ENCODE results near the gene PDZRN3. TPM values are rescaled to one million over a fixed set of nuclear protein-coding genes. Genes with fewer than 3 reads are reported as not detected.
A peak's percentile ranks its signal among the peaks of the same experiment; 100 is the strongest.

PDZRN3 gene
- total and polyA plus RNA-seq, 11 donors = 30.2 to 163 (median 76.7) TPM

DNA sequence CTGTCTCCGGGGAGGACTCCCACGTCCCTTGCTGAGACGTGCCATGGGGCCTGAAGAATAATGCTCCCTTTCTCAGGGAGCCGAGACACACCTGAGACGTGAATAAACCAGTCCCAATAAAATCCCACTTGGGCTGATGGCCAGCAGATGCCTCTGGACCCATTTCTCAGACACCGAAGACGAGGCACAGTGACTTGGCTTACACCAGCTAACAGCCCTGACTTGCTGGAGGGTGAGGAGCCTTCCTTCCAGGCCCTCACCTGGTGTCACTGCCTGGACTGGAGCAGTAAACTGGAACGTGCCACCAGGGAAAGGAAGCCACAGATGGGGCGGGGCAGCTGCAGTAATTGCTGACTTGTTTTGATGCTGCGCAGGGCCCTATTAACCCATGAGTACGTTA is 189.7 kb downstream of the PDZRN3 start:
- ATAC-seq (no peak), DNase-seq (no peak)
- no peak overlapping the region for H3K4me3 ChIP-seq
- peaks cover 0 to 49% (median 11%) of the 10 kb centered on the region in 12 donors for H3K4me1 ChIP-seq
- H3K27ac ChIP-seq = no peak overlapping the region
- no peaks in the 10 kb centered on the region for H3K27me3 ChIP-seq
- intact Hi-C loops (cut with DNase I) = no loop called here
- no peaks in the 10 kb centered on the region for H3K9me3 ChIP-seq
- WGBS, 4 donors = 72 to 78% (median 74%) methylated on average over 10 to 11 of the region's 11 CpGs
- TF ChIP-seq, protein P1, sequence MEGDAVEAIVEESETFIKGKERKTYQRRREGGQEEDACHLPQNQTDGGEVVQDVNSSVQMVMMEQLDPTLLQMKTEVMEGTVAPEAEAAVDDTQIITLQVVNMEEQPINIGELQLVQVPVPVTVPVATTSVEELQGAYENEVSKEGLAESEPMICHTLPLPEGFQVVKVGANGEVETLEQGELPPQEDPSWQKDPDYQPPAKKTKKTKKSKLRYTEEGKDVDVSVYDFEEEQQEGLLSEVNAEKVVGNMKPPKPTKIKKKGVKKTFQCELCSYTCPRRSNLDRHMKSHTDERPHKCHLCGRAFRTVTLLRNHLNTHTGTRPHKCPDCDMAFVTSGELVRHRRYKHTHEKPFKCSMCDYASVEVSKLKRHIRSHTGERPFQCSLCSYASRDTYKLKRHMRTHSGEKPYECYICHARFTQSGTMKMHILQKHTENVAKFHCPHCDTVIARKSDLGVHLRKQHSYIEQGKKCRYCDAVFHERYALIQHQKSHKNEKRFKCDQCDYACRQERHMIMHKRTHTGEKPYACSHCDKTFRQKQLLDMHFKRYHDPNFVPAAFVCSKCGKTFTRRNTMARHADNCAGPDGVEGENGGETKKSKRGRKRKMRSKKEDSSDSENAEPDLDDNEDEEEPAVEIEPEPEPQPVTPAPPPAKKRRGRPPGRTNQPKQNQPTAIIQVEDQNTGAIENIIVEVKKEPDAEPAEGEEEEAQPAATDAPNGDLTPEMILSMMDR (IDR thresholded peaks at IDR 0.05) = no peak
- no peak for TF ChIP-seq POLR2A (IDR thresholded peaks at IDR 0.05)
- no peaks in the 10 kb centered on the region for H3K36me3 ChIP-seq

DNA sequence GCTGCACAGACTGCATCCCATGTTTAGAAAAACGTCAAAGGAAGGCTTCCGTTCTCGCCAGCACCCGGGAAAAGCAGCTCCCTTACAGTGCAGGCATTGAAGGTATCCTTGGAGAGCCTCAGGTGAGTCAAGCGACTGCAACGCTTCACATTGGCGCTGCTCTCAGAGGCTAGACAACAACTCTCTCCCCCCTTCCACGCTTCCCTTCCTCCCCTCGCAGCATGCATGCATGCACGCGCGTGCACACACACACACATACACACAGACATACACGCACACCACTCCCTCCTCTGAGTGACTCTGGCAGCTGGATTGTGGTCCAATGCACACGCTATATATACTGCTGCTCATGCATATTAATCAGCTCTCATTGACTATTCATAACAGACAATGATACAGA is 191.1 kb downstream of the PDZRN3 start:
- ATAC-seq (peak in 3 of 4 donors; percentile 10 to 27 (median 16)), DNase-seq (no peak)
- intact Hi-C loops (cut with DNase I) = loop anchor here in 8 of 10 donors (1.0 to 5.0 kb wide), 4 partner anchors 316 to 332 kb away; no protein-coding TSS in a partner anchor
- Histone ChIP-seq H3K9me3 (no peaks in the 10 kb centered on the region), H3K36me3 (no peaks in the 10 kb centered on the region), H3K4me1 (peaks cover 0 to 46% (median 11%) of the 10 kb centered on the region in 12 donors), H3K27ac (no peak overlapping the region), H3K27me3 (no peaks in the 10 kb centered on the region), H3K4me3 (no peak overlapping the region)
- WGBS, 4 donors = 57 to 63% (median 61%) methylated on average over 14 of the region's 14 CpGs
- TF ChIP-seq, protein P1 (IDR thresholded peaks at IDR 0.05) = no peak
- TF ChIP-seq POLR2A (IDR thresholded peaks at IDR 0.05) = no peak

DNA sequence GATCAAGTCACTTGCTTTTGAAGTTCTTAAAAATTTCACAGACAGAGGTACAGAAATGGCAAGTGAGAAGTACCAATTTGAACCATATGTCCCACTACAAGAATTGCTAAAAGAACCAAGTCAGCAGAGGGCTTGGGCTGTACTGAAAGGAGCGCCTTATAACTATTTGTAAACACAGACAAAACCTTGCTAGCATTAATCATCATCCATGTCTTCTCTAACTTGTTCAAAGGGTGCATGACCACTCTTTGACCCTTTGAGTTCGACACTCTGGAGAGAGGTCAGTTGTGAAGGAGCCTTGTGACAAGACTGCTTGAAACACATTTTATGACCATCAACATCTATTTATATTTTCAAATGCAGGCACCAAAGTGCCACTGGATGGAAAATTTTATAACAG is 191.7 kb downstream of the PDZRN3 start:
- ATAC-seq (no peak), DNase-seq (no peak)
- H3K4me1 ChIP-seq = peaks cover 0 to 45% (median 11%) of the 10 kb centered on the region in 12 donors
- H3K9me3 ChIP-seq = no peaks in the 10 kb centered on the region
- intact Hi-C loops (cut with DNase I) = loop anchor here in 8 of 10 donors (1.0 to 5.0 kb wide), 4 partner anchors 316 to 332 kb away; no protein-coding TSS in a partner anchor
- 64 to 71% (median 67%) methylated on average over 2 of the region's 2 CpGs for WGBS, 4 donors
- no peak overlapping the region for H3K4me3 ChIP-seq
- H3K36me3 ChIP-seq = no peaks in the 10 kb centered on the region
- H3K27me3 ChIP-seq = no peaks in the 10 kb centered on the region
- TF ChIP-seq, protein P1 (IDR thresholded peaks at IDR 0.05) = no peak
- no peak for TF ChIP-seq POLR2A (IDR thresholded peaks at IDR 0.05)
- H3K27ac ChIP-seq = no peak overlapping the region

DNA sequence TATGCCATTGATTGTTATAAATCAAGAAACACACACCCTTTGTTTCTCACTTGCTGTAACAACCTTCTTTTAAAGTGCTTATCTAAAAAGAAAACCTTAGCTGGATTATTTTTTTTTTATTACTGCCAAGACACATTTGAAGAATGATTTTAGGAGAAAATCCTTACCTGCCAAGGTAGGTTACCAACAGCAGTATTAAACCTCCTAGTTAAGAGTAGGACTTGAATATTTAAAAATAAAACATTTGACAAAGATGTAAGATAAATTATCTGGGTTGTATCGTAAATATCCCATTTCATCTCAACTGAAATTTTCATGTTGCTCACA is 192.1 kb downstream of the PDZRN3 start:
- Histone ChIP-seq H3K27ac (peak overlapping the region in 1 of 12 donors; percentile 21), H3K4me3 (no peak overlapping the region), H3K27me3 (no peaks in the 10 kb centered on the region), H3K9me3 (no peaks in the 10 kb centered on the region), H3K36me3 (no peaks in the 10 kb centered on the region), H3K4me1 (peaks cover 0 to 44% (median 11%) of the 10 kb centered on the region in 12 donors)
- DNase-seq = no peak
- no peak for ATAC-seq
- intact Hi-C loops (cut with DNase I) = loop anchor here in 8 of 10 donors (1.0 to 5.0 kb wide), 4 partner anchors 315 to 331 kb away; no protein-coding TSS in a partner anchor
- WGBS, 4 donors = 49 to 74% (median 66%) methylated on average over 1 of the region's 1 CpG
- TF ChIP-seq POLR2A (IDR thresholded peaks at IDR 0.05) = no peak
- TF ChIP-seq, protein P1 (IDR thresholded peaks at IDR 0.05) = peak in 1 of 12 donors; percentile 6

All from heart left ventricle (tissue), 16 donors.